Hepatocyte (in vitro differentiated cells): Measurements from ENCODE around the gene CFAP221. TPM values are rescaled to one million over a fixed set of nuclear protein-coding genes. Genes with fewer than 3 reads are reported as not detected.

Experiments used
- DNase-seq: peaks from one replicate; pipeline ENCODE4 v3.0.0-alpha.2; 2016; ENCODE audit warnings: low spot score
- H2AFZ ChIP-seq: fragments of 200-600 bp; sonication (generic); 2 replicates; pipeline ENCODE4 v1.6.0; 2016; ENCODE audit warnings: antibody characterized with exemption, mild to moderate bottlenecking
- H3K27ac ChIP-seq: fragments of 200-600 bp; sonication (generic); 2 replicates; pipeline ENCODE4 v1.5.1; 2016; ENCODE audit warnings: mild to moderate bottlenecking
- H3K27me3 ChIP-seq: fragments of 200-600 bp; sonication (generic); 2 replicates; pipeline ENCODE4 v1.6.1; 2016
- H3K36me3 ChIP-seq: fragments of 200-600 bp; sonication (generic); replicated peaks from 2 replicates; pipeline ENCODE4 v1.5.1; 2016; ENCODE audit warnings: low read depth; ENCODE audit not compliant: insufficient read depth
- H3K4me1 ChIP-seq: fragments of 200-600 bp; sonication (generic); 2 replicates; pipeline ENCODE4 v1.5.1; 2016; ENCODE audit warnings: mild to moderate bottlenecking, moderate library complexity; ENCODE audit not compliant: insufficient read depth
- H3K4me2 ChIP-seq: fragments of 200-600 bp; sonication (generic); 2 replicates; pipeline ENCODE4 v1.6.0; 2016
- H3K4me3 ChIP-seq: fragments of 200-600 bp; sonication (generic); 2 replicates; pipeline ENCODE4 v1.5.1; 2016; ENCODE audit warnings: mild to moderate bottlenecking
- H3K79me2 ChIP-seq: fragments of 200-600 bp; sonication (generic); 2 replicates; pipeline ENCODE4 v1.6.0; 2017; ENCODE audit warnings: mild to moderate bottlenecking
- H3K9me2 ChIP-seq: fragments of 200-600 bp; sonication (generic); replicated peaks from 2 replicates; pipeline ENCODE4 v1.6.0; 2017; ENCODE audit warnings: mild to moderate bottlenecking; ENCODE audit not compliant: insufficient read depth
- H3K9me3 ChIP-seq: fragments of 200-600 bp; sonication (generic); 2 replicates; pipeline ENCODE4 v1.5.1; 2016; ENCODE audit warnings: low read depth, mild to moderate bottlenecking
- H4K20me1 ChIP-seq: fragments of 200-600 bp; sonication (generic); 2 replicates; pipeline ENCODE4 v1.6.0; 2016; ENCODE audit warnings: mild to moderate bottlenecking; ENCODE audit not compliant: insufficient read depth, poor library complexity, severe bottlenecking
- CTCF ChIP-seq: fragments of 200-600 bp; sonication (generic); IDR thresholded peaks from 2 replicates; pipeline ENCODE4 v1.5.1; 2016; ENCODE audit warnings: antibody characterized with exemption, mild to moderate bottlenecking; ENCODE audit not compliant: poor library complexity
- EZH2 ChIP-seq: fragments of 200-600 bp; sonication (generic); IDR thresholded peaks from 2 replicates; pipeline ENCODE4 v1.6.1; 2016; ENCODE audit warnings: antibody characterized with exemption, mild to moderate bottlenecking, borderline replicate concordance
- EZH2phosphoT487 ChIP-seq: fragments of 200-600 bp; sonication (generic); IDR thresholded peaks from one replicate; pipeline ENCODE4 v1.6.1; 2018; ENCODE audit warnings: antibody characterized with exemption, mild to moderate bottlenecking, low read depth, moderate library complexity; ENCODE audit not compliant: unreplicated experiment, severe bottlenecking
- WGBS: methylation state at CpG from one replicate; pipeline ENCODE4 v1.1.6; 2016; ENCODE audit warnings: low lambda C conversion rate; ENCODE audit errors: missing lambda C conversion rate; 5-methylcytosine and 5-hydroxymethylcytosine counted together
- polyA plus RNA-seq: library from polyadenylated mRNA; unstranded; fragments of >200 nt; fragmentation: Nextera tagmentation; extraction: Ambion mirVana; gene quantifications from 2 replicates; pipeline ENCODE4 v1.2.1, GENCODE V29; 2016
- total RNA-seq: library from RNA; depleted of rRNA; stranded (reverse); fragments of >200 nt; gene quantifications from 2 replicates; pipeline ENCODE4 v1.2.3, GENCODE V29; 2014

The CFAP221 gene
- total and polyA plus RNA-seq, 2 experiments from 2014 or later: 3.3 to 3.4 TPM

- Histone ChIP-seq H3K79me2 (no peaks in the 10 kb centered on the region), H3K9me3 (no peaks in the 10 kb centered on the region), H4K20me1 (no peaks in the 10 kb centered on the region), H3K4me3 (no peak overlapping the region), H3K4me2 (peak overlapping the region; percentile 24), H3K4me1 (peaks cover 22% of the 10 kb centered on the region), H2AFZ (no peak overlapping the region), H3K9me2 (no peaks in the 10 kb centered on the region), H3K27ac (peak overlapping the region; percentile 86), H3K36me3 (no peaks in the 10 kb centered on the region), H3K27me3 (no peaks in the 10 kb centered on the region)
- 44% methylated on average over 1 of the region's 1 CpG for WGBS
- no peak for DNase-seq
- no peak for TF ChIP-seq EZH2phosphoT487
- TF ChIP-seq EZH2: no peak
- no peak for TF ChIP-seq CTCF
These were observed 2.2 kb downstream of the CFAP221 start for GRCh38 chr2:119546447-119546767.

- Histone ChIP-seq H3K27me3 (no peaks in the 10 kb centered on the region), H3K27ac (peak overlapping the region; percentile 22), H3K36me3 (no peaks in the 10 kb centered on the region), H3K79me2 (no peaks in the 10 kb centered on the region), H4K20me1 (no peaks in the 10 kb centered on the region), H3K9me3 (no peaks in the 10 kb centered on the region), H3K4me1 (peaks cover 22% of the 10 kb centered on the region), H3K4me2 (no peak overlapping the region), H2AFZ (no peak overlapping the region), H3K9me2 (no peaks in the 10 kb centered on the region), H3K4me3 (no peak overlapping the region)
- TF ChIP-seq EZH2 (no peak), CTCF (no peak), EZH2phosphoT487 (no peak)
- WGBS: 59% methylated on average over 2 of the region's 2 CpGs
- DNase-seq: no peak
These were observed 4.4 kb downstream of the CFAP221 start for GRCh38 chr2:119548516-119549120.

GRCh38 chr2:119549241-119549640 lies 5.0 kb downstream of the CFAP221 start:
- no peak for TF ChIP-seq EZH2
- TF ChIP-seq EZH2phosphoT487: no peak
- no peak for TF ChIP-seq CTCF
- Histone ChIP-seq H3K9me2 (no peaks in the 10 kb centered on the region), H4K20me1 (no peaks in the 10 kb centered on the region), H3K4me2 (no peak overlapping the region), H2AFZ (no peak overlapping the region), H3K36me3 (no peaks in the 10 kb centered on the region), H3K27ac (peak overlapping the region; percentile 59), H3K9me3 (no peaks in the 10 kb centered on the region), H3K4me3 (no peak overlapping the region), H3K79me2 (no peaks in the 10 kb centered on the region), H3K4me1 (peaks cover 24% of the 10 kb centered on the region), H3K27me3 (no peaks in the 10 kb centered on the region)
- 58% methylated on average over 1 of the region's 1 CpG for WGBS
- peak; percentile 33 for DNase-seq
